NB4 (cell line): ENCODE measurements around the gene NIP7.

ENCODE experiments used
- CTCF ChIP-seq: IDR thresholded peaks from one replicate; pipeline ENCODE4 v1.5.1; 2012; ENCODE audit warnings: low read depth, low read length
- MAX ChIP-seq: IDR thresholded peaks from 2 replicates; pipeline ENCODE4 v1.6.1; 2011; ENCODE audit warnings: low read depth, low read length
- MYC ChIP-seq: IDR thresholded peaks from 2 replicates; pipeline ENCODE4 v1.6.1; 2011; ENCODE audit warnings: low read depth, low read length
- POLR2A ChIP-seq: IDR thresholded peaks from 2 replicates; pipeline ENCODE4 v1.6.1; 2011; ENCODE audit warnings: mild to moderate bottlenecking; ENCODE audit not compliant: insufficient read length; ENCODE audit errors: extremely low read depth

- no peak for TF ChIP-seq POLR2A
- no peak for TF ChIP-seq CTCF
- no peak for TF ChIP-seq MYC
- TF ChIP-seq MAX: no peak
These were observed 20.7 kb upstream of the NIP7 start for GRCh38 chr16:69318911-69319289.
